ENCODE results near the gene LRP5.

Gene LRP5

GRCh38 chr11:68372114-68372513, 59.7 kb downstream of the LRP5 start:
- DNase-seq = no peak

- peak; percentile 26 for DNase-seq
Measured at GRCh38 chr11:68372625-68373024, 60.2 kb downstream of the LRP5 start.

DNA sequence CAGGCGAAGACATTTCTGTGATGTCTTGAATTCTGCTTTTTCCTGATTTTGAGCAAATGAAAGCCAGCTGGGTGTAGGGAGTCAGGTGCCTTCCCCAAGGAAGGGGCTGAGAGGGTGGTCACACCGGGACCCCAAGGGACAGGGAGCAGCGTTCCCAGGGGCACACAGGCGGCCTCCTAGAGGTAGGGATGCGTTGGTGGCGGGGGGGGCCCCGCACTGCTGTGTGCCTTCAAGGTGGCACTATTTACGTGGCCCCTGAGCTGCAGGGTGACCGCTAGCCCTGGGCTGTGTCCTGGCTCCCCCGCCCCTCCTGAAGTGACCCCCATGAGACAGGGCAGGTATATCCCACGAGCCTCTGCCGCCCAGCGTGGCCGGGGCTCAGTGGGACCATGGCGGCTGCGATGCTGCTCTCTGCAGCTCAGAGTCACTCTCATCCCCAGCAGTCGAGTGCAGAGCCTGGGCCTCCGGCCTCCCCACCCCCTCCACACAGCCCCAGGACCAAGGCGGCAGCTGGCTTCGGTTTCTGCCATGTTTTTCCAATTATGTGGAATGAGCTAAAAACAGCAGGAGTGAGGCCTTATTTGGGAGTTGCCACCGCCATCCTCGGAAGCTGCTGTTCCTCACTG, 60.9 kb downstream of the LRP5 start:
- DNase-seq = no peak

DNA sequence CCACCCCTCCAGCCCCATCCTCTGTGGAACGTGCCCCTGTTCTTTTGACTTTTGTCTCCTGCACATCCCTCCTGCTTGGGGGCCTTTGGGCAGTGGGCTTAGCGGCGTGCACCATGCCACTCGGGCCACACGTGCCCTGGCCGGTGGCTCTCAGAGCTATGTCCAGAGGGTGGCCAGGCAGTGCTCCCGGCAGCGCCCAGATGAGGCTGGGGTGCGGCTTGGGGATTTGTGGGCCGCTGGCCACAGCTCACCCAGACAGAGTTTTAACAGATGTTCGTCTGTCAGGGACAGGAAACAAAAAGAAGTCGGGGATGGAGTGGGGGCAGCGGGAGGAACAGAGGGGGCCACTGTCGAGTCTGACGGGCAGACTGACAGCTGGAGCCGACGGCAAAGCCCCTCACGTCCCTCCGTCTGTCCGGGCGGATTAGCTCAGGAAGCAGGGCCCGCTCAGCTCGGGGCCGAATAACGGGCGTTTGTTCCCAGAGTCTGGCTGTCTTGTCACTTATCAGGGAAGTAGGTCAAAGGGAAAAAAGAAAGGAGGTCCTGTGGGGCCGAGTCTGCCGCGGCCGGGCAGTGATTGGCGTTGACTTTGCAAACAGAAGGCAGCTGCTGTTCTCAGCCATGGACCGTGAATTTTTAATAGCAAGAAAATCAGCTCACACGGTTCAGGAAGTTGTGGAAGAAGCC, 61.6 kb downstream of the LRP5 start:
- DNase-seq = no peak

DNA sequence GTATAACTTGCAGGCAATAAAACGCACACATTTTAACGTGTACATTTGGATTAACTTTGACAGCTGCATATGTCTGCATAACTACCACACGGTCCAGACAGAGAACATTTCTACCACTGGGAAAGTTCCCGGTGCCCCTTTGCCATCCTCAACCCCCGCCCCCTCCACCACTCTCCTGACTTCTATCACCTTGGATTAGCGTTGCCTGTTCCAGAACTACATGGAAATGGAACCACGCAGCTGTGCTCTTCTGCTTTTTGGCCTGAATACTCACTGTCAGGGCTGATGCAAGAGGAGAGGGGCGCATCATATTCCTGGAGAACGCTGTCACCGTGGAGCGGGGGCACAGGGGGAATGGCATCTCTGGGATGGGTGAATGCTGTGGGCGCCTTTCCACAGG, 62.1 kb downstream of the LRP5 start:
- DNase-seq = peak; percentile 49

- DNase-seq = no peak
Measured at GRCh38 chr11:68375337-68375736, 62.9 kb downstream of the LRP5 start.

- DNase-seq = no peak
Measured at GRCh38 chr11:68375766-68376165, 63.4 kb downstream of the LRP5 start.

- no peak for DNase-seq
Measured at GRCh38 chr11:68377389-68377795, 65.0 kb downstream of the LRP5 start.

GRCh38 chr11:68379206-68379605, 66.8 kb downstream of the LRP5 start:
- DNase-seq = no peak

DNA sequence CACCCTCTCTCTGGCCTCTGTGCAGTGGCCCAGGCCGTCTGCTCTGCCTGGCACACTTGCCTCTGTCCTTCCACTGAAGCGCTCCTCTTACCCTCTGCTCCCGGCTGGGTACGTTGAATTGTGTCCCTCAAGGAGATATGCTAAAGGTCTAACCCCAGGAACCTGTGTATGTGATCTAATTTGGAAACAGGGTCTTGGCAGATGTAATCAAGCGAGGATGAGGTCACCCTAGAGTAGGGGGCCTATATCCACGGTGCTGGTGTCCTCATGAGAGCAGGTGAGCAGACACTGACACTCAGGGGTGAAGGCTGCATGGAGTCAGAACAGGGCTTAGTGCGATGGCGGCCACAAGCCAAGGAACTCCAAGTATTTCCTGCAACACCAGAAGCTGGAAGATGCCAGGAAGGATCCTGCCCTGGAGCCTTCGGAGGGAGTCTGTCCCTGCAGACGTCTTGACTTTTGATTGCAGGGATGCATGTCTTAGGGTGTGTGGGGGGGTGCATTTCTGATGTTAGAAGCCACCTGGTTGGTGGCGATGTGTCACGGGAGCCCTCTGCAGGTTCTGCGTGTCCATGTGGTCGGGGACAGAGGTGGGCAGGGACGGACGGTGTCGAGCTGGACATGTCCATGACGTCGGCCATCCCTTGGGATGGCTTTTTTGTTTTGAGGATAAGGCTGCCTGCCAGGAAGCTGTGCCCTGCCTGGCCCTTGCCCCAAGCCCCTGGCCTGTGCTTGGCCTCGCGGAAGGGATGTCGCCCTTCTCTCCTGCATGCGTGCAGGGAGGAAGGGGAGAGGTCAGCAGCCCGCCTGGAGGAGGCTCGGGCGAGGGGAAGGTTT, 68.6 kb downstream of the LRP5 start:
- no peak for DNase-seq

DNA sequence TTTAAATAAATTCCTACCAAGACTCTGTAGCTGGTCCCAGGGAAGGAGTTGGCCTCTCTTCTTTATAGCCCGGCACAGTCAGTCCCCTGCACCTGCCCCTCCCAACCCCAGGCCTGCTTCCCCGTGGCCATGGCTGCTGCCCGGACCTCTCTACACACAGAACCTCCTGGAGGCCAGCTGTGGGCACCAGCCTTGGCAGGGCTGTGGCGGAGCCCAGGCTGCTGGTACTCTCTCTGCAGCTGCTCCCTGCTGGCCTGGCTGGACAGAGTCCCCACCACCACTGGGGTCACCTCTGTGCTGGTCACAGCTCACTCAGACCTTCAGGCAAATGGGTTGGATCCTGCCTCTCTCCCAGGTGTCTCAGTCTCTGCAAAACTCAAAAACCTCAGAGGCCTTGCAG, 69.3 kb downstream of the LRP5 start:
- no peak for DNase-seq

GRCh38 chr11:68382358-68382998, 70.1 kb downstream of the LRP5 start:
- DNase-seq = no peak

DNA sequence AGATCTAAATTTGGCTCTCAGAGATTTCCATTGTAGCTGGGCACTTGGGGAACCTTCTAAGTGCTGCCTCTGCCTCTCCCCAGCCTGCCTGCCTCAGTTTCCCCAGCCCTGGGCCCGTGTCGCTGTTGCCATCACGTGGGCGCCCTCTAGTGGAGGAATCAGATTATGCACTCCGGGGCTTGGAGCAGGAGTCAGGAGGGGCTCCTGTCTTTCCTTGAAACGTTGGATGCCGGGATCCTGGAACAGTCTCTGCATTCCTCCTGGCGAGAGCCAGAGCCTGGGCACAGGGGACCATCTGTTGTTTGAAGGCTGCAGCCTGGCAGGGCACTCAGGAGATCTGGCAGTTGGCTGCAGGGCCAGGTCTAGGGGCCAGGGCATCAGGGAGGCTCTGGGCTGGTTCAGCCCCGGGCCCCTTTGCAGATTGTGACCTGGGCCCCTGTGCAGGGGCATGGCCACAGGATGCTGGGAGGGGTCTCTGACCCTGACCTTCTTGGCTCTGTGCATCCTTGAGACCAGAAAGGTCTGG, 71.6 kb downstream of the LRP5 start:
- peak; percentile 2 for DNase-seq

DNA sequence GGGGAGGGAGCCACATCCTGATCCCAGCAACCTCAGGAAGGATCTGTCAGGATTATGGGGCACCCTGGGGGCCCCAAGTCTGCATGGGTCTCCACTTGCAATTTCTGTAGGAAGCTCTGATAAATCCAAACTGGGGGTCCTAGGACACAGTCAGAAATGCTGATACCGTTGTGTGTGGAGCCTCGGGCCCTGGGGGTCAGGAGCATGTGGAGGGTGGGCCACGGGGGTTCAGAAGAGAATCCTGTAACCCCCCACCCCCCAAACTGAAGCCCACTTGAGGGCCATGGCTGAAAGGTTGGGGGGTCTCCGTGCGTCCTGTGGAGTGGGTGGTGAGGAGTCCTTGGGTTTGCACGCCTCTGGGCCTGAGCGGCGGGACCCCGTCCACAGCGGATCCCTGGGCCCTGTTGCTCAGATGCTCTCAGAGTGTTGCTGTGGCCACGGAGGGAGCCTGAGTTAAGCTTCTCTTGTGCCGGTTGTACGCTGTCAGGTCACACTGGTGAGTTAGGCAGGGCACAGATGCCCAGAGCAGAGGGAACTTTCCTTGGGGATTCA, 72.2 kb downstream of the LRP5 start:
- DNase-seq = no peak

GRCh38 chr11:68385128-68385527, 72.7 kb downstream of the LRP5 start:
- no peak for DNase-seq

DNA sequence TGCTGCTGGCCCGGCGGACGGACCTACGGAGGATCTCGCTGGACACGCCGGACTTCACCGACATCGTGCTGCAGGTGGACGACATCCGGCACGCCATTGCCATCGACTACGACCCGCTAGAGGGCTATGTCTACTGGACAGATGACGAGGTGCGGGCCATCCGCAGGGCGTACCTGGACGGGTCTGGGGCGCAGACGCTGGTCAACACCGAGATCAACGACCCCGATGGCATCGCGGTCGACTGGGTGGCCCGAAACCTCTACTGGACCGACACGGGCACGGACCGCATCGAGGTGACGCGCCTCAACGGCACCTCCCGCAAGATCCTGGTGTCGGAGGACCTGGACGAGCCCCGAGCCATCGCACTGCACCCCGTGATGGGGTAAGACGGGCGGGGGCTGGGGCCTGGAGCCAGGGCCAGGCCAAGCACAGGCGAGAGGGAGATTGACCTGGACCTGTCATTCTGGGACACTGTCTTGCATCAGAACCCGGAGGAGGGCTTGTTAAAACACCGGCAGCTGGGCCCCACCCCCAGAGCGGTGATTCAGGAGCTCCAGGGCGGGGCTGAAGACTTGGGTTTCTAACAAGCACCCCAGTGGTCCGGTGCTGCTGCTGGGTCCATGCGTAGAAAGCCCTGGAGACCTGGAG, 74.1 kb downstream of the LRP5 start:
- DNase-seq = no peak

DNA sequence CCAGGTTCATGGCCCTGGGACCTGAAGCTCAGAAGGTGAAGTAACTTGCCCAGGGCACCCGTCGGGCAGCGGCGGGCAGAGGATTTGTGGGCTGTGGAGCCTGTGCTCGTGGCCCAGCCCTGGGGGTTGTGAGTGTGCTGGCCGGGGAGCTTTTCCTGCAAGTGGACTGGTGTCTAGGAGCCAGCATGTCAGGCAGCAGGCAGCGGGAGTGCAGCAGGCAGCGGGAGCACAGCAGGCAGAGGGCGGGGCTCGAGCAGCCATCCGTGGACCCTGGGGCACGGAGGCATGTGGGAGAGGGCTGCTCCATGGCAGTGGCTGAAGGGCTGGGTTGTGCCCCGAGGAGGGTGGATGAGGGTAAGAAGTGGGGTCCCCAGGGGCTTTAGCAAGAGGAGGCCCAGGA, 75.4 kb downstream of the LRP5 start:
- no peak for DNase-seq

GRCh38 chr11:68388595-68389198, 76.3 kb downstream of the LRP5 start:
- DNase-seq = no peak

DNA sequence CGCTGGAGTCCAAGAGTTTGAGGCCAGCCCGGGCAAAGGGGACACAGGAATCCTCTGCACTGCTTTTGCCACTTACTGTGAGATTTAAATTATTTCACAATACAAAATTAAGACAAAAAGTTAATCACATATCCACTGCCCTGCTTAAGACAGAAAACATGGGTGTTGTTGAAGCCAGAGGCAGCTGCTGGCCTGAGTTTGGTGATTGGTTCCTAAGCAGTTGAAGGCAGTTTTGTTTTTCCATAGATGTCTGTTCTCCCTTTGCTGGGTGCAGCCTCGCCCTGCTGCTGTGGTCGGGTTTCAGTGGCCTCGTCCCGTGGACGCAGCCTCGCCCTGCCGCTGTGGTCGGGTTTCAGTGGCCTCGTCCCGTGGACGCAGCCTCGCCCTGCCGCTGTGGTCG, 77.9 kb downstream of the LRP5 start:
- DNase-seq = no peak

DNA sequence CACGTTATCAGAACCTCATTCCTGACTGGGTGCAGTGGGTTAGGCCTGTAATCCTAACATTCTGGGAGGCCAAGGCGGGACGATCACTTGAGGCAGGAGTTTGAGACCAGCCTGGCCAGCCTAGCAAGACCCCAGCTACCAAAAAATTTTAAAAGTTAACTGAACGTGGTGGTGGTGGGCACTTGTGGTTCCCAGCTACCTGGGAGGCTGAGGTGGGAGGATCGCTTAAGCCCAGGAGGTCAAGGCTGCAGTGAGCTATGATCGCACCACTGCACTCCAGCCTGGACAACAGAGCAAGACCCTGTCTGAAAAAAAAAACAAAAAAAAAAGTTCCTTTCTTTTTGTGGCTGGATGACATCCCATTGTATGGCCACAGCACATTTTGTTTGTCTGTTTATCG, 80.4 kb downstream of the LRP5 start:
- DNase-seq = no peak

DNA sequence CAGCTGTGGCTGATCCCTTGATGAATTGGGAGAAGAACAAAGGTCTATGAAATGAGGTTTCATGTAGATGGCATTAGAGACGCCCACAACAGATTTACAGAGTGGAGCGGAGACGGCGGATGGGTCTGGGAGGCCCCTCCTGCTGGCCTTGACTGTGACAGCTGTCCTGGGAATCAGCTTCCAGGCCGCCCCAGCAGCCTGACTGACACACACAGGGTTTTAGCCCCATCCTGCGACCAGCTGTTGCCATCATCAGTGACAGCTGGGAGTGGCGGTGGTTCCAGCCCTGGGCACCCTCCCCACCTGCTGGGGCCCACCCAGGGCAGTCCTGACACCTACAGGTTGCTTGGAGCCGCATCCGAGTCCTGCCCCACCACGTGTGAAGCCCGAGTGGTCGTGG, 84.1 kb downstream of the LRP5 start:
- DNase-seq = no peak

DNA sequence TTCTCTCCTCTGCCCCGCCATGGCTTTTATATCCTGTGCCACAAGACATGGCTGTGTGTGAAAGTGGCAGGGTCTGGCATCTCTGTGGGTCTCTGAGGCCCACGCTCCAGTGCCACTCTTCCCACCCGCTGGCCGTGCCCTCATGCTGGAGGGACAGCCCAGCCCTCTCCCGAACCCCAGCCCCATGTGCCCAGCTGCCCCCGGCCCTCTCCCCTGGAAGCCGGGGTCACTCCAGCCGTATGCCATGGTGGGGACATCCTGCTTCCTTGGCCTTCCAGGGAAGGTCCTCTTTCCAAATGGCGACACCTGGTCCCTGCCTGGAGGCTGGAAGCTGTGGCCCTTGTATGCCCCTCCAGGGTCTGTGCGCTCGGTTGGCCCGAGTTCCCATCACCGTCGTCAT, 84.9 kb downstream of the LRP5 start:
- DNase-seq = no peak

Data from MV-4-11 (cell line).